Hematopoietic multipotent progenitor cell treated with erythropoietin and hydrocortisone succinate and interleukin-3 and kit ligand, for 4 days (in vitro differentiated cells): ENCODE measurements around the gene NEURL2.
A peak's percentile ranks its signal among the peaks of the same experiment; 100 is the strongest.

Experiments used
- DNase-seq: peaks from one replicate; pipeline ENCODE4 v3.0.0-alpha.2; 2015

Gene NEURL2

GRCh38 chr20:45867136-45867818 is 23.7 kb downstream of the NEURL2 start:
- DNase-seq = no peak

GRCh38 chr20:45866454-45866853 is 24.6 kb downstream of the NEURL2 start:
- no peak for DNase-seq

- peak; percentile 33 for DNase-seq
These were observed 27.2 kb downstream of the NEURL2 start for GRCh38 chr20:45863543-45864470.

- DNase-seq = peak; percentile 70
These were observed 29.6 kb downstream of the NEURL2 start for GRCh38 chr20:45861221-45862075.

GRCh38 chr20:45860560-45861220 is 30.3 kb downstream of the NEURL2 start:
- DNase-seq = no peak

- DNase-seq = no peak
These were observed 31.1 kb downstream of the NEURL2 start for GRCh38 chr20:45859916-45860315.

- DNase-seq = no peak
These were observed 33.2 kb downstream of the NEURL2 start for GRCh38 chr20:45857882-45858216.

- peak; percentile 100 for DNase-seq
These were observed 33.7 kb downstream of the NEURL2 start, which contains the start of the genes ACOT8 and ZSWIM3 for GRCh38 chr20:45857114-45857881. TSS of gene ACOT8 (minus strand) at chr20:45857392. CDS start at chr20:45857315, 77 bp downstream. TSS of gene ZSWIM3 (plus strand) at chr20:45857614. CDS start at chr20:45857826, 212 bp downstream.

GRCh38 chr20:45853484-45853883 is 37.5 kb downstream of the NEURL2 start:
- no peak for DNase-seq

- DNase-seq = peak; percentile 68
These were observed 38.7 kb downstream of the NEURL2 start for GRCh38 chr20:45852326-45852725.

GRCh38 chr20:45851501-45851900 is 39.5 kb downstream of the NEURL2 start:
- no peak for DNase-seq

- peak; percentile 81 for DNase-seq
These were observed 40.1 kb downstream of the NEURL2 start for GRCh38 chr20:45850926-45851325.

GRCh38 chr20:45850238-45850637 is 40.8 kb downstream of the NEURL2 start:
- DNase-seq = no peak

- no peak for DNase-seq
These were observed 41.9 kb downstream of the NEURL2 start for GRCh38 chr20:45848969-45849582.

GRCh38 chr20:45848421-45848820 is 42.6 kb downstream of the NEURL2 start:
- no peak for DNase-seq

GRCh38 chr20:45845452-45845851 is 45.6 kb downstream of the NEURL2 start:
- no peak for DNase-seq

GRCh38 chr20:45843506-45843905 is 47.5 kb downstream of the NEURL2 start:
- DNase-seq = no peak

GRCh38 chr20:45842169-45842812 is 48.7 kb downstream of the NEURL2 start:
- peak; percentile 56 for DNase-seq

GRCh38 chr20:45841407-45842129 is 49.4 kb downstream of the NEURL2 start:
- no peak for DNase-seq

GRCh38 chr20:45840700-45841198 is 50.3 kb downstream of the NEURL2 start:
- no peak for DNase-seq
